HepG2 (cell line): ENCODE measurements around the gene ALG9. TPM values are rescaled to one million over a fixed set of nuclear protein-coding genes. Genes with fewer than 3 reads are reported as not detected.

Source experiments
- ATAC-seq: fragments of 200-7000 bp; cut with Tn5 transposase; 3 replicates; pipeline ENCODE4 v1.9.1; 2020; ENCODE audit warnings: mild to moderate bottlenecking, moderate library complexity
- BruUV-seq: library from RNA; stranded (reverse); fragments of 400-500 nt; replicated peaks from 2 replicates; lab custom pipeline; 2021; lab: Mats Ljungman, UMichigan
- CTCF ChIA-PET: fragments of 300-600 bp; formaldehyde crosslinking; extraction: SDS; loops from one replicate; lab custom pipeline; 2021; ENCODE audit warnings: low total read pairs, inconsistent platforms, low intra/inter-chr PET ratio; lab: Yijun Ruan, JAX
- POLR2A ChIA-PET: fragments of 350-600 bp; sonication (Branson Sonifier 250); formaldehyde crosslinking; loops from one replicate; lab custom pipeline; 2020; ENCODE audit warnings: antibody characterized with exemption, inconsistent platforms; lab: Yijun Ruan, JAX
- DNase-seq: peaks from one replicate; pipeline ENCODE4 v3.0.0-alpha.2; 2015; ENCODE audit warnings: low spot score
- FAIRE-seq: peaks from 3 replicates; lab custom pipeline; 2011; peaks lifted over from hg19 to GRCh38; lab: Jason Lieb, UNC
- H2AFZ ChIP-seq: one replicate; pipeline ENCODE4 v1.6.1; 2011; ENCODE audit warnings: low read length, inconsistent platforms
- H3K27ac ChIP-seq: fragments of 300-600 bp; 3 replicates; pipeline ENCODE4 v1.8.0; 2011; ENCODE audit warnings: mixed run types, mild to moderate bottlenecking, mixed read lengths, low read length, inconsistent platforms; ENCODE audit not compliant: insufficient read depth; ENCODE audit errors: extremely low read length
- H3K27me3 ChIP-seq, 2 experiments: fragments of 200-600 bp in 1 of 2; 2 replicates in 1 of 2; 3 replicates in 1 of 2; pipeline versions ENCODE4 v1.6.0 to v1.8.0; 2011; ENCODE audit warnings: low read length in 2 of 2, mild to moderate bottlenecking in 2 of 2, moderate library complexity in 2 of 2, inconsistent platforms in 1 of 2; ENCODE audit not compliant: insufficient read depth in 2 of 2, control insufficient read depth in 1 of 2
- H3K36me3 ChIP-seq, 2 experiments: fragments of 200-600 bp in 1 of 2; replicated peaks in 1 of 2; 2 replicates in 1 of 2; 3 replicates in 1 of 2; pipeline versions ENCODE4 v1.5.1 to v1.8.0; 2011; ENCODE audit warnings: low read length in 2 of 2, inconsistent platforms in 1 of 2; ENCODE audit not compliant: insufficient read depth in 2 of 2, control insufficient read depth in 1 of 2
- H3K4me1 ChIP-seq: 2 replicates; pipeline ENCODE4 v1.5.1; 2012; ENCODE audit warnings: low read length, inconsistent platforms; ENCODE audit not compliant: insufficient read depth
- H3K4me2 ChIP-seq: 2 replicates; pipeline ENCODE4 v1.6.0; 2011; ENCODE audit warnings: low read depth, low read length, inconsistent platforms
- H3K4me3 ChIP-seq, 3 experiments: fragments of 200-600 bp in 1 of 3; sonication (generic), shearing (Covaris generic) in 1 of 3; replicated peaks in 1 of 3; 2 replicates each; pipeline ENCODE4 v1.5.1; 2011 to 2016; ENCODE audit warnings: low read length in 3 of 3, inconsistent platforms in 2 of 3, low read depth in 2 of 3, mild to moderate bottlenecking in 2 of 3, control low read depth in 1 of 3, mixed read lengths in 1 of 3; ENCODE audit not compliant: insufficient read depth in 1 of 3
- H3K79me2 ChIP-seq: one replicate; pipeline ENCODE4 v1.6.1; 2011; ENCODE audit warnings: low read length, inconsistent platforms; ENCODE audit not compliant: insufficient read depth
- H3K9ac ChIP-seq: 2 replicates; pipeline ENCODE4 v1.6.0; 2011; ENCODE audit warnings: mild to moderate bottlenecking, low read depth, low read length, inconsistent platforms; ENCODE audit not compliant: insufficient read depth
- H3K9me3 ChIP-seq: 2 replicates; pipeline ENCODE4 v1.5.1; 2012; ENCODE audit warnings: mild to moderate bottlenecking, low read length
- H4K20me1 ChIP-seq: 2 replicates; pipeline ENCODE4 v1.6.0; 2011; ENCODE audit warnings: inconsistent platforms, mild to moderate bottlenecking, low read length, moderate library complexity; ENCODE audit not compliant: insufficient read depth
- ARID4A ChIP-seq: sonication (generic); formaldehyde crosslinking; IDR thresholded peaks from 2 replicates; pipeline ENCODE4 v1.5.0; 2020; ENCODE audit warnings: mild to moderate bottlenecking, missing genetic modification reagents, borderline replicate concordance
- DNMT3B ChIP-seq: conservative IDR thresholded peaks from 2 replicates; pipeline ENCODE4 v1.6.1; 2016; ENCODE audit warnings: missing biosample characterization, control low read depth
- DPF2 ChIP-seq: sonication (generic); formaldehyde crosslinking; IDR thresholded peaks from 2 replicates; pipeline ENCODE4 v1.4.0; 2020; ENCODE audit warnings: mild to moderate bottlenecking, low read depth, missing genetic modification reagents, borderline replicate concordance
- E2F1 ChIP-seq: sonication (generic); formaldehyde crosslinking; IDR thresholded peaks from 2 replicates; pipeline ENCODE4 v1.5.0; 2020; ENCODE audit warnings: missing genetic modification reagents
- FOXP1 ChIP-seq, 2 experiments: fragments of 450-650 bp in 1 of 2; IDR thresholded peaks; 2 replicates each; pipeline ENCODE4 v1.6.1; 2017 to 2018; ENCODE audit warnings: antibody characterized with exemption in 1 of 2
- GATAD1 ChIP-seq: IDR thresholded peaks from 2 replicates; pipeline ENCODE4 v1.6.1; 2016; ENCODE audit warnings: missing genetic modification reagents, missing compliant biosample characterization
- IRX3 ChIP-seq: sonication (generic); formaldehyde crosslinking; IDR thresholded peaks from 2 replicates; pipeline ENCODE4 v1.8.1; 2023; ENCODE audit warnings: mild to moderate bottlenecking, low read depth, missing genetic modification reagents, borderline replicate concordance
- NFIB ChIP-seq: sonication (generic); formaldehyde crosslinking; IDR thresholded peaks from 2 replicates; pipeline ENCODE4 v1.9.0; 2021; ENCODE audit warnings: missing genetic modification reagents, mild to moderate bottlenecking, borderline replicate concordance
- RXRB ChIP-seq: IDR thresholded peaks from 2 replicates; pipeline ENCODE4 v1.6.1; 2016; ENCODE audit warnings: borderline replicate concordance, missing genetic modification reagents, missing compliant biosample characterization
- SNRNP70 ChIP-seq: fragments of 200-400 bp; formaldehyde crosslinking; IDR thresholded peaks from 2 replicates; pipeline ENCODE4 v1.6.1; 2017; ENCODE audit warnings: mild to moderate bottlenecking, low read depth, low read length, moderate library complexity
- STAG1 ChIP-seq: sonication (generic); formaldehyde crosslinking; IDR thresholded peaks from 2 replicates; pipeline ENCODE4 v1.4.0; 2020; ENCODE audit warnings: missing genetic modification reagents
- STAT5B ChIP-seq: sonication (generic); formaldehyde crosslinking; IDR thresholded peaks from 2 replicates; pipeline ENCODE4 v1.4.0; 2020; ENCODE audit warnings: missing genetic modification reagents
- SYNCRIP ChIP-seq: fragments of 200-400 bp; formaldehyde crosslinking; IDR thresholded peaks from 2 replicates; pipeline ENCODE4 v1.6.1; 2018; ENCODE audit warnings: mild to moderate bottlenecking, low read depth, low read length; ENCODE audit not compliant: insufficient read depth
- YY1 ChIP-seq: IDR thresholded peaks from 2 replicates; pipeline ENCODE4 v1.6.1; 2011; ENCODE audit warnings: low read length, low read depth, moderate library complexity, mild to moderate bottlenecking; ENCODE audit not compliant: insufficient read depth, insufficient replicate concordance
- ZBTB8A ChIP-seq: sonication (generic); formaldehyde crosslinking; IDR thresholded peaks from 2 replicates; pipeline ENCODE4 v1.4.0; 2020; ENCODE audit warnings: mild to moderate bottlenecking, low read depth, missing genetic modification reagents, borderline replicate concordance
- ZFP37 ChIP-seq: sonication (generic); formaldehyde crosslinking; IDR thresholded peaks from 2 replicates; pipeline ENCODE4 v1.4.0; 2020; ENCODE audit warnings: missing genetic modification reagents, borderline replicate concordance
- ZNF207 ChIP-seq: fragments of 450-650 bp; IDR thresholded peaks from 2 replicates; pipeline ENCODE4 v1.6.1; 2016; ENCODE audit warnings: antibody characterized with exemption, borderline replicate concordance
- ZNF382 ChIP-seq: sonication (generic); formaldehyde crosslinking; IDR thresholded peaks from 2 replicates; pipeline ENCODE4 v1.5.0; 2020; ENCODE audit warnings: missing genetic modification reagents, mild to moderate bottlenecking, borderline replicate concordance
- ZNF709 ChIP-seq: sonication (generic); formaldehyde crosslinking; IDR thresholded peaks from 2 replicates; pipeline ENCODE4 v1.5.0; 2020; ENCODE audit warnings: mild to moderate bottlenecking, missing genetic modification reagents
- ZSCAN20 ChIP-seq: sonication (generic); formaldehyde crosslinking; IDR thresholded peaks from 2 replicates; pipeline ENCODE4 v1.4.0; 2020; ENCODE audit warnings: missing genetic modification reagents, mild to moderate bottlenecking, borderline replicate concordance
- WGBS: methylation state at CpG from one replicate; pipeline ENCODE4 v1.1.6; 2017; ENCODE audit warnings: low lambda C conversion rate; 5-methylcytosine and 5-hydroxymethylcytosine counted together
- in situ Hi-C: cut with HindIII; loops from 2 replicates; pipeline ENCODE4 v1.10.0; 2017; ENCODE audit warnings: low pct_unique_long_range_greater_than_20kb; ENCODE audit not compliant: extremely low pct_ligation_motif_present
- intact Hi-C: fragments of 100-400 bp; cut with micrococcal nuclease; formaldehyde crosslinking; loops from one replicate; pipeline ENCODE4 v1.10.0; 2022; ENCODE audit not compliant: unreplicated experiment
- polyA plus RNA-seq, 8 experiments: library from polyadenylated mRNA; depleted of rRNA in 3 of 8; stranded (reverse) in 7 of 8; unstranded in 1 of 8; fragments of >200 nt; fragmentation: Illumina TruSeq in 4 of 8; extraction: Trizol in 4 of 8; gene quantifications; 2 replicates each; pipeline versions ENCODE4 v1.2.1 to v1.2.3, GENCODE V29; 2011 to 2016; ENCODE audit warnings: low read depth in 4 of 8, missing spikeins in 1 of 8, mixed read lengths in 1 of 8; ENCODE audit not compliant: insufficient read depth in 1 of 8
- total RNA-seq, 5 experiments: library from RNA; depleted of rRNA; stranded (reverse); fragments of >200 nt; fragmentation: Illumina TruSeq; extraction: Trizol; gene quantifications; 2 replicates each; pipeline ENCODE4 v1.2.3, GENCODE V29; 2016; ENCODE audit warnings: low read depth in 1 of 5

ALG9 gene
- total and polyA plus RNA-seq, 2 of the 13 experiments (the other 11 are each of a cell fraction or from before 2014, with no cell fraction given), result 39.4 to 40.6 TPM

GRCh38 chr11:111814106-111814505, 57.3 kb downstream of the ALG9 start (continued):
- TF ChIP-seq ARID4A (CRISPR knock-in tag), result no peak
- TF ChIP-seq E2F1 (CRISPR knock-in tag), result no peak
- TF ChIP-seq ZSCAN20, result no peak
- TF ChIP-seq, all 625 proteins: peak for 0

- H4K20me1 ChIP-seq, result no peaks in the 10 kb centered on the region
- BruUV-seq, result no TSS peak
- intact Hi-C loops, result no loop called here
- TF ChIP-seq DNMT3B (CRISPR knock-in tag), result no peak
- no peak for TF ChIP-seq ZBTB8A
- TF ChIP-seq IRX3 (CRISPR knock-in tag), result no peak
- TF ChIP-seq STAG1 (CRISPR knock-in tag), result no peak
- TF ChIP-seq RXRB, result no peak
- TF ChIP-seq ZNF207, result no peak
- TF ChIP-seq ZNF709 (CRISPR knock-in tag), result no peak
- TF ChIP-seq GATAD1 (CRISPR knock-in tag), result no peak
- TF ChIP-seq STAT5B (CRISPR knock-in tag), result no peak
- TF ChIP-seq ZNF382 (CRISPR knock-in tag), result no peak
- TF ChIP-seq SYNCRIP, result no peak
- TF ChIP-seq DPF2 (CRISPR knock-in tag), result no peak
- no peak for TF ChIP-seq NFIB (CRISPR knock-in tag)
- no peak for TF ChIP-seq YY1
- TF ChIP-seq SNRNP70, result no peak
- TF ChIP-seq ZFP37 (CRISPR knock-in tag), result no peak
- no peak for TF ChIP-seq FOXP1 (IDR thresholded peaks at IDR 0.05)
- TF ChIP-seq FOXP1 (CRISPR knock-in tag; IDR thresholded peaks at IDR 0.05), result no peak
These were observed 59.2 kb downstream of the ALG9 start for GRCh38 chr11:111812211-111812610.

More at GRCh38 chr11:111812211-111812610, 59.2 kb downstream of the ALG9 start:
- Histone ChIP-seq H3K9ac (no peak overlapping the region), H3K4me2 (no peak overlapping the region), H3K4me1 (no peaks in the 10 kb centered on the region), H3K79me2 (no peaks in the 10 kb centered on the region), H3K4me3 (no peak overlapping the region), H3K27me3 (no peaks in the 10 kb centered on the region), H3K9me3 (no peaks in the 10 kb centered on the region), H2AFZ (no peak overlapping the region), H3K27ac (no peak overlapping the region), H3K36me3 (peaks cover 6 to 22% of the 10 kb centered on the region in 2 experiments; a peak in 4 of 5 replicates)
- in situ Hi-C loops, result no loop called here
- ATAC-seq (no peak), DNase-seq (no peak), FAIRE-seq (no peak)
- ChIA-PET POLR2A (no interaction called here), CTCF (no interaction called here)
- WGBS, result 93% methylated on average over 2 of the region's 2 CpGs
